ENCODE results near the gene CDK6.

CDK6 gene

GRCh38 chr7:92652536-92652935, 183.8 kb downstream of the CDK6 start:
- no peak for TF ChIP-seq CTCF (IDR thresholded peaks at IDR 0.05; ENCODE audit: insufficient read depth, low read depth, low read length, missing control alignments)
- H3K4me3 ChIP-seq (ENCODE audit: low read depth, low read length), result no peak overlapping the region
- no peak for DNase-seq (ENCODE audit: low read depth)

- no peak for DNase-seq (ENCODE audit: low read depth)
- no peak for TF ChIP-seq CTCF (IDR thresholded peaks at IDR 0.05; ENCODE audit: insufficient read depth, low read depth, low read length, missing control alignments)
- H3K4me3 ChIP-seq (ENCODE audit: low read depth, low read length), result no peak overlapping the region
Measured at GRCh38 chr7:92650391-92650790, 186.0 kb downstream of the CDK6 start.

GRCh38 chr7:92648067-92648466, 188.3 kb downstream of the CDK6 start:
- H3K4me3 ChIP-seq (ENCODE audit: low read depth, low read length), result no peak overlapping the region
- DNase-seq (ENCODE audit: low read depth), result peak; percentile 82
- no peak for TF ChIP-seq CTCF (IDR thresholded peaks at IDR 0.05; ENCODE audit: insufficient read depth, low read depth, low read length, missing control alignments)

GRCh38 chr7:92647652-92648051, 188.7 kb downstream of the CDK6 start:
- no peak overlapping the region for H3K4me3 ChIP-seq (ENCODE audit: low read depth, low read length)
- no peak for TF ChIP-seq CTCF (IDR thresholded peaks at IDR 0.05; ENCODE audit: insufficient read depth, low read depth, low read length, missing control alignments)
- DNase-seq (ENCODE audit: low read depth), result peak; percentile 18

- DNase-seq (ENCODE audit: low read depth), result no peak
- H3K4me3 ChIP-seq (ENCODE audit: low read depth, low read length), result no peak overlapping the region
- no peak for TF ChIP-seq CTCF (IDR thresholded peaks at IDR 0.05; ENCODE audit: insufficient read depth, low read depth, low read length, missing control alignments)
Measured at GRCh38 chr7:92647011-92647625, 189.3 kb downstream of the CDK6 start.

GRCh38 chr7:92645114-92646061, 191.0 kb downstream of the CDK6 start:
- no peak for DNase-seq (ENCODE audit: low read depth)
- H3K4me3 ChIP-seq (ENCODE audit: low read depth, low read length), result no peak overlapping the region
- no peak for TF ChIP-seq CTCF (IDR thresholded peaks at IDR 0.05; ENCODE audit: insufficient read depth, low read depth, low read length, missing control alignments)

All from GM12865 (cell line).